Activated CD8-positive, alpha-beta memory T cell treated with anti-CD3 and anti-CD28 coated beads for 24 hours (primary cell): ENCODE measurements around the gene TBC1D3B.
"Not testable (repeated sequence)": the region's sequence is repeated elsewhere in the genome, so short reads cannot be mapped to it uniquely, and the experiment has no call there.

ENCODE experiments used
- DNase-seq: peaks from one replicate; pipeline ENCODE4 v3.0.0-alpha.2; 2020

TBC1D3B gene

GRCh38 chr17:36127199-36127893 is 49.1 kb downstream of the TBC1D3B start:
- no peak for DNase-seq

- no peak for DNase-seq
Measured at GRCh38 chr17:36124879-36125824, 51.3 kb downstream of the TBC1D3B start.

- no peak for DNase-seq
Measured at GRCh38 chr17:36123431-36123830, 53.0 kb downstream of the TBC1D3B start.

- not testable (repeated sequence) for DNase-seq
Measured at GRCh38 chr17:36121099-36121498, 55.3 kb downstream of the TBC1D3B start.

- DNase-seq: no peak
Measured at GRCh38 chr17:36120221-36120620, 56.2 kb downstream of the TBC1D3B start.

- no peak for DNase-seq
Measured at GRCh38 chr17:36118477-36119353, 57.7 kb downstream of the TBC1D3B start.

- DNase-seq: peak; percentile 62
Measured at GRCh38 chr17:36117505-36118382, 58.7 kb downstream of the TBC1D3B start.
